HG03460 (cell line): Measurements from ENCODE around the gene TSPAN15.

Source experiments
- ATAC-seq: cut with Tn5 transposase; IDR thresholded peaks from one replicate; pipeline ENCODE4 v1.9.1; 2021; ENCODE audit not compliant: unreplicated experiment

The TSPAN15 gene

DNA sequence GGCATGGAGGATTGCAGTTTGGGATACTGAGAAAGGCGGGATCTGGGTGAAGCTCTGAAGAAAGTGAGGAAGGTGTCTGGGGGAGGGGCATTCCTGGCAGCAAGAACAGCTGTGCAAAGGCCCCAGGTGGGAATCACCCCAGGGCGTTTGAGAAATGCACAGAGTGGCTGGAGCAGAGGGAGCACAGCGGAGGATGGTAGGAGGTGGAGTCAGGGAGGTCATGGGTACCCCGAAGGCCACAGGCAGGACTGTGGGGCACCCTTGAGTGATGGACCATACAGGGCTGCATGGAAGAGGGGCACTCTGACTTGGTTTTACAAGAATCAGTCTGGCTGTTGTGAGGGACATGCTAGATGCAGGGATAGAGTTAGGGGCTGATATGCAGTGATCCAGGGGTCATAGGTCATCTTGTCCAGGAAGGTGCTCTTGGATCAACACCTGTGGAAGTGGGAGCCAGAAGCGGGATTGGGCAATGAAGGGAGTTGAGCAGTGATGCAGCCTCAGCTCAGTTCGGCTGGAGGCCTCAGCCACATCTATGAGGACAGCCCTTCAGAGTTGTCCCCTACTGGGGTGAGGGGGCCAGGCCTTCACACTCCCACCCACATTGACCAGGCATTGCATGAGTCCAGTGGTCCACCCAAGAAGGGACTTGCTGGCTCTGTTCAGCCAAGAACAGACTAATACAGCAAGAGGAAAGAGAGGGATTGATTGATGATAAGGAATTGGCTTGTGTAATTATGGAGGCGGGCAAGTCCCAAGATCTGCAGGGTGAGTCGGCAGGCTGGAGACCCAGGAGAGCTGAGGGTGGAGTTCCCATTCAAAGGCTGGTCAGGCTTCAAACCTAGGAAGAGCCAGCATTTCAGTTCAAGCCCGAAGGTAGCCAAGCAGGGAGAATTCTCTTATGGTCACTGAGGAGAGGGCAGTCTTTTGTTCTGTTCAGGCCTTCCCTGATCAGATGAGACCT is 48.7 kb downstream of the TSPAN15 start:
- ATAC-seq: no peak

DNA sequence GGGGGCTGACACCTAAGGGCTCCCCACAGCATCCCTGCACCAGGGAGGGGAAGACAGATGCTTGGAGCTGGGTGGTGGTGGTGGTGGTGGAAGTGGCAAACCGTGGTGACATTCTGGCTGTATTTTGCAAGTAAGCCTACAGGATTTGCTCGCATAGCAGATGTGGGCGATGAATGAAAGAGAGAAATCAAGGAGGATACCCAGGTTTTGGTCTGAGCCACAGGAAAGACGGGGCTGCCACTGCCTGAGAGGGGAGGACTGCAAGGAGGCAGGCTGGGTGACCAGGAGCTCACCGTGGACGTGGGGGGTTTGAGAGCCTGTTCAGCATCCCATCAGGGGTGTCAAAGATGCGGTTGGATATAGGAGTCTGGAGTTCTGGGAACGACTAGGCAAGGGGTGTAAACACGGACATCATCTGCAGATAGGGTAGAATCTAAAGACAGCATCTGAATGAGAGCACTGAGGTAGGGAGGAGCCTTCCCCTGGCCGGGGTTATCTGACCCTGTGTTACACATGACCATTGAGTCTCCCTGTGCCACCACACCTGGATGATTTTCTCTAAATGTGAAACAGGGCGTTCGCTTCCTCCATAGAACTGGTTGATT is 49.7 kb downstream of the TSPAN15 start:
- ATAC-seq: no peak

DNA sequence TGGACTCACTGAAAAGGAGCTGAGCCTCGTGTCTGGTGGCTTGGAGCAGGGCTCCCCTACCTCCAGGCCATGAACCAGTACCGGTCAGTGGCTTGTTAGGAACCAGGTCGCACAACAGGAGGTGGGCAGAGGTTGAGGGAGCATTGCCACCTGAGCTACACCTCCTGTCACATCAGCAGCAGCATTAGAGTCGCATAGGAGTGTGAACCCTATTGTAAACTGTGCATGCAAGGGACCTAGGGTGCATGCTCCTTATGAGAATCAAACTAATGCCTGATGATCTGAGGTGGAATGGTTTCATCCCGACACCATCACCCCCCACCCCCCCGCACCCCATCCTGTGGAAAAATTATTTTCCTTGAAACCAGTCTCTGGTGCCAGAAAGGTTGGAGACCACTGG is 50.4 kb downstream of the TSPAN15 start:
- no peak for ATAC-seq

DNA sequence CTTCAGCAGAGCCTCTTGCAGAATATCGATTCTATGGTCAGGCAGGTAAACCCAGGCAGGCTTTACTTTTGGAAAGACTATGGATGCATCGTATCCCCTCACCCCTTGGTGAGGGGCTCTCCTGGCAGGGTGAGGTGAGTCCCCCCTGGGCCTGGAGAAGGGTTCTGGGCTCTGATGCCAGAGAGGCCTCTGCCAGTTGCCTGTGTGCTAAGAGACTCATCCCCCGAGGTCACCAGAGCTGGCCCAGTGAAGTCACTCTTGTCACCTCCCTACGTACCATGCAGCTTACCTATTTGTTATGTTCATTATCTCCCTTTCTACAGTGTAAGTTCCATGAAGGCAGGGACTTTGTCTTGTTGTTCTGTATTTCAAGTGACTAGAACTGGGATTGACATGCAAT is 51.3 kb downstream of the TSPAN15 start:
- no peak for ATAC-seq

DNA sequence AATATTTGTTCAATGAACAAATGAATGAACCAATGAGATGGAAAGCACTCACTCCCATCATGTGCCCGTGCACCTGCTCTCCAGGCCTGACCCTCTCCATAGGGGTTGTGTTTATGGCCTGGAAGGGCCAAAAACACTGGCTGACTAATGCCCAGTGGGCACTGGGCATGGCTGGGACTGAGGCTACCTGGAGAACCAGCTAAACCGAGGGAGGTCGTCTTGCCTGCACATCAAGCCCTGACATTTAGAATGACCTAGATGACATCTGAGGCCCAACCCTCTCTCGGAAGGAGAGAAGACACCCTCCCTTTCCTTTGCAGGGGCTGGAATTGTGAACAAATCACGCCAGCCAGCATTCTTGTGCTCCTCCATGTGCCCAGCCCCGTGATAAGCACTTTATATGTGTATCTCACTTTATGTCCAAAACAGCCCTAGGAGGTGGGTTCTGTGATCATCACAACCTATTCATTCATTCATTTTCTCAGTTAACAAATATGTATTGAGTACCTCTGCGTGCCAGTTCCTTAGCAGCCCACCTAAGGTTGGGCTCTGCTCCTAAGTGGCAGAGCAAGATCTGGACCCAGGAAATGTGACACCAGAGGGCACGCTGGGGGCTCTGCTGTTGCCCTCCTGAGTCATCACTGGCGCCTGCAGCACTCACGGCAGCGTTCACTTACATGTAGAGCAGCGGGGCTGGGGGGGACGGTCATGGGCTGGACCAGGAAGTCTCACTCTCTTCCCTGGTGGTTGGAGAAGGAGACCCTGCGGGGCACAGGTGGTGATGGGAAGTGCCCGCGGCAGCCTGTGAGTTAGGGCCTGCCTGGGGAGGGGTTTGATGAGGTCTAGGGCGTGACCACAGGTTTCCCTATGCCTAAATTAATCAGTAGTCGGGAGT is 52.0 kb downstream of the TSPAN15 start:
- no peak for ATAC-seq

DNA sequence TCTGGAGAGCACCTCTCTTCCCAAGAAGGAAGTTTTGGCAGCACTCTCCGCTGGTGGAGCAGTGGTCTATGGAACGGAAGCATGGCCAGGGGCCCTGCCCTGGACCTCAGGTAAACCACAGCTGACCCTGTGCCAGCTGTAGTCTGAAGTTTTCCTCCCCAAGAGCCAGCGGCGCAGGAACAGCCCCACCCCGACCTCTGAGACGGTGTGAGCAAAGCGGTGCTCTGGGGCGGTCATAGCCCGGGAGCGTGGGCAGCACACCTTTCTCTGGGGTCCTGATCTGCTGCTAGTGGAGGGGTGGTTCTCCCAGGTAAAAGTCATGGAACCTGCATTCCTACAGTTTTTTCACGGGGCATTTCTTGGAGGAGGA is 52.6 kb downstream of the TSPAN15 start:
- ATAC-seq: no peak

DNA sequence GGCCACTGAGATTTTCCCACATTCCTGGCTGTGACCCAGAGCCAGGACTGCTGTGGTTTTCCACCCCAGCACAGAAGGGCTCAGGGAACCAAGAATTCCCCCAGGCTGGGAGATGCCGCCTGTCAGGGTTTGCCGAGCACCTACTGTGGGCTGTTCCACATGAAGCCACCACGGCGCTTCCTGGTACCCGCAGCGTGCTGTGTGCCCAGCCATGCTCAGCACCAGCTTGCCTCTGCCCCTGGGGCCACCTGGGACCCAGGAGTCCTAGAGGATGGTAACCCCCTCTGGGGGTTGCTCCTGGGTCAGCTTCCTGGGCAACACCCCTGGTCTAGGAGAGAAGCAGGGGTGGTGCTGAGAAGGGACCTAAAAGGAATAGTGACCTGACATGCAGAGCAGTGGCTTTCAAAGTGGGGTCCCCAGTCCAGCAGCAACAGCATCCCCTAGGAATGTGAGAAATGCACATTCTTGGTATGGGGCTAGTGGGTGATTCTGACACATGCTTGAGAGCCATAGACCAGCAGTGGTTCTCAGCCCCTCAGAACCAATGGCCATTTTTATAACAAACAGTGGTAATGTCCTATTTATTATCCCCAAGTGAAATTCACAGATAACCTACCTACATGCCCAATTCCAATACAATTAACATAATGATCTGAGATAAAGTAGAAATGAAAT is 53.4 kb downstream of the TSPAN15 start:
- ATAC-seq: no peak

DNA sequence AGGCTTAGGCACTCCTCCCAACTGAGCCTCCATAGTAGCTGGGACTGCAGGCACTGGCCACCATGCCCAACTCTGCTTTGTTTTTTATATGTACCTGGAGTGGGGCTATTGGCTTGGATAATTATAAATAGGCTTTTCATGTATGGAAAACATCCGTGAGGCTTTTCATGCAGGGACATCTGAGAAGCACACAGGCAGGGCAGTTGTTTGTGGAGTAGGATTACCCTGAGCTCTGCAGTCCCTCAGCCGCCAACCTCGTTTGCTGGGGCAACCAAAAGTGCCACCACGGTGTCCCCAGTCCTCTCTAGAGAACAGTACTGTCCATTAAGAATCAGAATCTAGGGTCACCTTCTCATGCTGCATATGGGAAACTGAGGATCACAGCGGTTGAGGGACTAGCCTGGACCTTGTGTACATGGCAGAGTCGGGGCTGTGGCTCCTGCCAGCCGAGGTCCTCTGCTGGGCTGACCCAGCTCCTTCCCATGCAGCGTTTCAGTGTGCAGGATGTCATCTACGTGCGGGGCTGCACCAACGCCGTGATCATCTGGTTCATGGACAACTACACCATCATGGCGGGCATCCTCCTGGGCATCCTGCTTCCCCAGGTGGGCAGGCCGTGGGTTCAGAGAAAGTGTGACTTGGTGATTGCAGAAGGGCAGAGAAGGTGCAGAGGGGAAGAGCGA is 54.5 kb downstream of the TSPAN15 start:
- no peak for ATAC-seq

DNA sequence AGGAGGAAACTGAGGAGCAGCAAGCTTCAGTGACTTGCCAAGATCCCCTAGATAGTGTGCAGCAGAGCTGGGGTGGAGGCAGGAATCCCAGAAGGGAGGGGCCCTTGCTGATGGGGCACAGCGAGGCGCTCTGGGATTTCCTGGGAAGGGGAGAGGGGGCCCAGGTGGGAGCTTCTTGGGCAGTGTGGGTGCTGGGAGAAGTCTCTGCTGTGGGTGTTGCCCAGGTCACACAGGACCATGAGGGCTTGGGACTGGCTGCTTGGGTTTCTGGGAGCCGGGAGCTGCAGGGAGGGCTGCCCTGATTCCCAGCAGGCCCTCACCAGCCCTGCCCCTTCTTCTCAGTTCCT is 55.2 kb downstream of the TSPAN15 start:
- no peak for ATAC-seq

DNA sequence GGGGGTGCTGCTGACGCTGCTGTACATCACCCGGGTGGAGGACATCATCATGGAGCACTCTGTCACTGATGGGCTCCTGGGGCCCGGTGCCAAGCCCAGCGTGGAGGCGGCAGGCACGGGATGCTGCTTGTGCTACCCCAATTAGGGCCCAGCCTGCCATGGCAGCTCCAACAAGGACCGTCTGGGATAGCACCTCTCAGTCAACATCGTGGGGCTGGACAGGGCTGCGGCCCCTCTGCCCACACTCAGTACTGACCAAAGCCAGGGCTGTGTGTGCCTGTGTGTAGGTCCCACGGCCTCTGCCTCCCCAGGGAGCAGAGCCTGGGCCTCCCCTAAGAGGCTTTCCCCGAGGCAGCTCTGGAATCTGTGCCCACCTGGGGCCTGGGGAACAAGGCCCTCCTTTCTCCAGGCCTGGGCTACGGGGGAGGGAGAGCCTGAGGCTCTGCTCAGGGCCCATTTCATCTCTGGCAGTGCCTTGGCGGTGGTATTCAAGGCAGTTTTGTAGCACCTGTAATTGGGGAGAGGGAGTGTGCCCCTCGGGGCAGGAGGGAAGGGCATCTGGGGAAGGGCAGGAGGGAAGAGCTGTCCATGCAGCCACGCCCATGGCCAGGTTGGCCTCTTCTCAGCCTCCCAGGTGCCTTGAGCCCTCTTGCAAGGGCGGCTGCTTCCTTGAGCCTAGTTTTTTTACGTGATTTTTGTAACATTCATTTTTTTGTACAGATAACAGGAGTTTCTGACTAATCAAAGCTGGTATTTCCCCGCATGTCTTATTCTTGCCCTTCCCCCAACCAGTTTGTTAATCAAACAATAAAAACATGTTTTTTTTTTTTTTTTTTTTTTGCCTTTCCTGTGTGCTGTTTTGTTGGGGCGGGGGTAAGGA is 55.8 kb downstream of the TSPAN15 start:
- no peak for ATAC-seq

DNA sequence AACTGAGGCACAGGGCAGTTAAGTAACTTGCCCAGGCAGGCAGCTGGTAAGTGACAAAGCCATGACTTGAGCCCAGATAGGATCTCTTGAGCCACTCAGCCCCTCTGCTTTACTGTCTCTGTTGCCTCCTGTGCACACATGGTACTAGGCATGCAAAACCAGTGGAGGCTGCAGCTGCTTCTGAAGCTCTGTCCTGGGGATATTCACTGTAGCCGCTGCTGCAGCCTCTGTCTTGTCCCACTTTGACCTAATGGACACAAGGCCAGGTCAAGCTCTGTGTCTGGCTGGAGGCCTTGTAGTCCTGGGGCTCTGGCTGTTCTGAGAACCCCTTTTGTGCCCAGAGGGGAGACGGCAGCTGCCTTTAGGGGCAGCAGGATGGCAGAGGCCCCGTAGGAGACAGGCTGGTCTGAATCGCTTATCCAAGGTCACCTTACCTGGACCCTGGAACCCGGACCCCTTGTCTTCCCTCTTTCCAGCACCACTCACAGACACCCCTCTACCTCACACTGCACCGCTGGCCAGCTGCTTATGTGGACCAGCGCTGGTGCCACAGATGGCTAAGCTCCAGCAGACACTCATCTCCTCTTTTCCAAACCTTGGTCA is 57.6 kb downstream of the TSPAN15 start:
- no peak for ATAC-seq

DNA sequence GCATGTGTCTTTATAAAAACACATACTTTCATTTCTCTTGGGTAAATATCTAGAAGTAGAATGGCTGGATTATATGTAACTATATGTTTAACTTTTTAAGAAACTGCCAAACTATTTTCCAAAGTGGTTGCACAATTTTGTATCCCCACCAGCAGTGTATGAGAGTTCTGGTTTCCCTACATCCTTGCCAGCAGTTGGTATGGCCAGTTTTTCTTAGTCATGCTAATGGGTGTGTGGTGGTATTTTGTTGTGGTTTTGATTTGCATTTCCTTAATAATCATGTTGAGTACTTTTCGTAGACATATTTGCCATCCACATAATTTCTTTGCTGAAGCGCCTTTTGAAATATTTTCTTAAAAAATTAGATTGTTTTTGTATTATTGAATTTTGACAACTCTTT is 61.6 kb downstream of the TSPAN15 start:
- ATAC-seq: no peak

DNA sequence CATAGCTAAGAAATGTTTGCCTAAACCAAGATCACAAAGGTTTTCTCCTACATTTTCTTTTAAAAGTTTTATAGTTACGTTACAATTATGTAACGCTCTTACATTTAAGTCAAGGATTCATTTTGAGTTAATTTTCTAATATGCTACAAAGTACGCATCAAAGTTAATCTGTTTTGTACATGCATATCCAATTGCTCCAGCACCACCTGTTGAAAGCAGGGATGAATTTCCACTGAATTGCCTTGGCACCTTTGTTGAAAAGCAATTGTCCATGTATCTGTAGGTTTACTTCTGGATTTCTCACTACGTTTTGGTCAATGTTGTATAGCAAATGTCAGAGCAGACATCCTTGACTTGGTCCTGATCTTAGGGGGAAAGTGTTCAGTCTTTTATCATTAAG is 62.4 kb downstream of the TSPAN15 start:
- ATAC-seq: no peak

DNA sequence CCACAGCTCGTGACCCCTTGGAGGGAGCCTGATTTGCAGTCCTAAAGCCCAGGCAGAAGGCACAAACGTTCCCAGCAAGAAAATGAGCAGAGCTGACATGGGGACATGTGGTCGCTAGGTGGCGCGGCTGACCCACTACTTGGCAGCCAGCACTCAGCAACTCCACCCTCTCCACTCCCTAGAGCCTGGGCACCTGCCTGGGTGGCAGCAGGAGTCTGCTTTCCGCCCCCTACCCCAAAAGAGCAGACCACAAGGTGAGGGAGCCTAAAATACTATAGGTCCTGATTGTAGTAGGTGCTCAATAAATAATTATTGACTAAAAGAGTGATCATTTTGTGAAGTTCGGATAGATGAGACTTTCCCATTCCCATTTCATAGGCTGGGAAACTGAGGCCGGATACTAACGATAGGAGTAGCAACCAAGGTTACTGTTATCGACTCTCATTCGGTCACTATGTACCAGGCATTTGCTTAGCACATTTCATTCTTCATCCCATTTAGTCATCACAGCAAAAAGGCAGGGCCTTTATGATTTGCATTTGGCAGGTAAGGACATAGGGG is 64.5 kb downstream of the TSPAN15 start:
- no peak for ATAC-seq

DNA sequence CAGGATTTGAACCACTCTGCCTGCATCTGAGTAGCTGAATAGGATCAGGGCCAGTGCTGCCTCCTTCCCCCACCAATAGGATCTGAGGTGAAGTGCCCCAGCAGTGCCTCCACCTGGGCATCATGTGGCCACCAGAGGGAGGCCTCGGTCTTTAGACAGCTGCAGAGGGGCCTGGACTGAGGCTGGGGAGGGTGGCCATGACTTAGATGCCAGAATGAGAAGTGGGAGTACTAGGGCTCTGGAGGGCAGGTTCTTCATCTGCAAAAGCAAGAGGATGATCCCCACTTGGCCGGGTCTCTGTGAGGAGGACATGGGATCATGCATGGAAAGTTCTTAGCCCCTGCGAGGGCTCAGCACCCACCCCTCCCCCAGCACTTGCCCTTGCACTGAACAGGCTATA is 65.1 kb downstream of the TSPAN15 start:
- no peak for ATAC-seq

DNA sequence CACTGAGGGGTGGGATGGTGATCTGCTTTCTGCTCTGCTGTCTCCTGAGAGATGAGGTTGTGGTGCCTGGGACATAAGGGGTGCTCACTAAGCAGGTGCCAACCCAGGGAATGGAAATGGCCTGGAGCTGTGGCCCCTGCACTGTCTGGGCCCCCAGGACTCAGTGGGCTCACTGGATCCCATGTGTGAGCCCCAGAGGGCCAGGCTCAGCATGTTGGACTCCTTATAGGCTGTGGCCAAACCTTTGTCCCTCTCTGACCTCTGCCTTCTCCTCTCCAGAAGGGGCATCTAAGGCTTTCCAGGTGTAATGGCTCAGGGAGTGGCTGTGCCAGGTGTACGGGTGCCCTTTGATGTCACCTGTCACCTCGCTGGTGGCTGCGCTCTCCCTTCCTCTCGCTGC is 65.5 kb downstream of the TSPAN15 start:
- no peak for ATAC-seq

DNA sequence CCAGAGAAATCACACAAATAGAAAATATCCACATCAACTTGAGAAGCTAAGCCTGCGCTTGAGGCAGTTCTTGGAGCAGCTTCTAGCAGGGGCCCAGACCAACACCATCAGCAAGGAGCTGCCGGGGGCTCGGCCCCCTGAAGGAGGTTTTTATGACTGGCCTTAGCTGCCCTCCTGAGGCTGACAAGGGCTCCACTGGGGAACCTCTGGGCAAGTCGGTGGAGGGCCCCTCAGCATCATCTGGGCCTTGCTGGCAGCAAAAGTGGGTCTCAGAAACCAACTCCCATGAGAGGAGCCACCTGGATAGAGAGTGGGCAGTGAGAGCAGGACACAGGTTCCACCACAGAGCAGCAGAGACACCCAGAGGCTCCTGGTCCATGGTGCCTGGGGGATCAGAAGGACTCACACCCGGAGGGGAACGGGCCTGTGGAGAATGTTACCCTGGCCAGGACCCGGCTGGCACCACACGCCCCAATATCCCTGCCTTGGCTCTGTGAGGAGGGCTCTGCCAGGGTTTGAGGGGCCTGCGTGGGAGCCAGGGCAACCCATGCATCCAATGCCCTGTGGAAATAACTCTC is 66.1 kb downstream of the TSPAN15 start:
- ATAC-seq: no peak

DNA sequence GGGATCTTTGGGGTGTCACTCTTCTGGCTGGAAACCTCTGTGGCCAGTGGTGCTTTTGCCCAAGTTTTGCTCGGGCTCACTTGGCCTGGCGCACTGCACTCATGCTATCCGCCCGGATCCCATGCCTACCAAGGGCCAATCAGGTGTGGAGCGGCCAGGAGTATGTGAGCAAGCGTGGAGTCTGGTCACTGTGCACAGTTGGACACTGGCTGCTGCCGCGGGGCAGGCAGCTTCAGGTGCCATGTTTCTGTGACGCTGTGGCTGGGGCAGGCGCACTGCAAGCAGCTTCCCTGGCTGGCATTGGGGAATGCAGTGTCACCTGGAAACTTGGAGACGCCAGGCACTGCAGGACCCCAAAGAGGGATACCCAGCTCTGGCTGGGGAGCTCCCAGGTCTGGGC is 76.7 kb downstream of the TSPAN15 start:
- no peak for ATAC-seq

DNA sequence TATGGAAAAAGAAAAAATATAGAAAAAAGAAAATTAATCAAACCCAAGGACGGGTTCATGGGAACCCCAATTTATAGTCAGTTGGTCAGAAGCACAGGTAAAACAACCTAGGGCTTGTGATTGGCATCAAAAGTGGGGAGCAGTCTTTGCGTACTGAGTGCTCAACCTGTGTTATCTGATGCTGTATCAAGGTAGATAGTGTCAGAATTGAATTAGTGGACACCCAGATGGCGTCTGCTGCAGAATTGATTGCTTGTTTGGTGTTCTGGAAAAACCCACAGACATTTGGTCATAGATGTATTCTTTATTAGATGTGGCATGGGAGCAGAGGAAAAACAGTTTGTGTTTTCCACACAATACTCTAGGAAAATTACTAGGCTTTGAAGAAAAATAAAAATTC is 82.4 kb downstream of the TSPAN15 start:
- no peak for ATAC-seq
